Hematopoietic multipotent progenitor cell treated with erythropoietin and hydrocortisone succinate and interleukin-3 and kit ligand, for 8 days (in vitro differentiated cells): Measurements from ENCODE around the gene TMBIM6.
"Not testable (repeated sequence)": the region's sequence is repeated elsewhere in the genome, so short reads cannot be mapped to it uniquely, and the experiment has no call there.

Experiments used
- DNase-seq: peaks from one replicate; pipeline ENCODE4 v3.0.0-alpha.2; 2015

The TMBIM6 gene

GRCh38 chr12:49730050-49730449 lies 11.3 kb upstream of the TMBIM6 start:
- DNase-seq = no peak

- peak; percentile 47 for DNase-seq
Observed at GRCh38 chr12:49730568-49731101, 10.7 kb upstream of the TMBIM6 start.

GRCh38 chr12:49733219-49734017 lies 7.9 kb upstream of the TMBIM6 start:
- no peak for DNase-seq

GRCh38 chr12:49734900-49735299 lies 6.5 kb upstream of the TMBIM6 start:
- not testable (repeated sequence) for DNase-seq

GRCh38 chr12:49738721-49739120 lies 2.6 kb upstream of the TMBIM6 start:
- not testable (repeated sequence) for DNase-seq

GRCh38 chr12:49740277-49740676 lies 1.1 kb upstream of the TMBIM6 start:
- DNase-seq = not testable (repeated sequence)

GRCh38 chr12:49741882-49742620 lies 694 bp downstream of the TMBIM6 start:
- peak; percentile 92 for DNase-seq

- DNase-seq = no peak
Observed at GRCh38 chr12:49744363-49744885, 3.1 kb downstream of the TMBIM6 start.

- no peak for DNase-seq
Observed at GRCh38 chr12:49748306-49748705, 6.9 kb downstream of the TMBIM6 start.

- DNase-seq = no peak
Observed at GRCh38 chr12:49748800-49749199, 7.4 kb downstream of the TMBIM6 start.

- peak; percentile 42 for DNase-seq
Observed at GRCh38 chr12:49750027-49750995, 9.0 kb downstream of the TMBIM6 start.

GRCh38 chr12:49750996-49751393 lies 9.6 kb downstream of the TMBIM6 start:
- no peak for DNase-seq

- no peak for DNase-seq
Observed at GRCh38 chr12:49761677-49762467, 20.5 kb downstream of the TMBIM6 start.

GRCh38 chr12:49762468-49762847 lies 21.1 kb downstream of the TMBIM6 start:
- DNase-seq = no peak

- peak; percentile 71 for DNase-seq
Observed at GRCh38 chr12:49763006-49763591, 21.7 kb downstream of the TMBIM6 start.

GRCh38 chr12:49764126-49764525 lies 22.8 kb downstream of the TMBIM6 start:
- no peak for DNase-seq

- no peak for DNase-seq
Observed at GRCh38 chr12:49766115-49766455, 24.7 kb downstream of the TMBIM6 start.

- DNase-seq = no peak
Observed at GRCh38 chr12:49767333-49767732, 26.0 kb downstream of the TMBIM6 start.

- DNase-seq = not testable (repeated sequence)
Observed at GRCh38 chr12:49773102-49773501, 31.7 kb downstream of the TMBIM6 start.

GRCh38 chr12:49776413-49776812 lies 35.1 kb downstream of the TMBIM6 start:
- DNase-seq = peak; percentile 80

- no peak for DNase-seq
Observed at GRCh38 chr12:49776858-49777257, 35.5 kb downstream of the TMBIM6 start.
